DND-41 (cell line): ENCODE measurements around the gene C4BPA.

Experiments used
- ATAC-seq: fragments of 200-7000 bp; cut with Tn5 transposase; 3 replicates; pipeline ENCODE4 v1.9.1; 2021; ENCODE audit warnings: low read depth; ENCODE audit not compliant: insufficient read depth
- DNase-seq: peaks from one replicate; pipeline ENCODE4 v3.0.0-alpha.2; 2020
- H2AFZ ChIP-seq: 2 replicates; pipeline ENCODE4 v1.6.0; 2012; ENCODE audit warnings: low read depth, low read length
- H3K27ac ChIP-seq: 2 replicates; pipeline ENCODE4 v1.5.1; 2012; ENCODE audit warnings: low read length, inconsistent platforms
- H3K27me3 ChIP-seq: fragments of 200-600 bp; sonication (generic); 2 replicates; pipeline ENCODE4 v1.6.0; 2012; ENCODE audit warnings: low read length, mild to moderate bottlenecking, inconsistent platforms; ENCODE audit not compliant: insufficient read depth, poor library complexity
- H3K36me3 ChIP-seq: 2 replicates; pipeline ENCODE4 v1.5.1; 2012; ENCODE audit warnings: low read length, inconsistent platforms; ENCODE audit not compliant: insufficient read depth
- H3K4me1 ChIP-seq: 2 replicates; pipeline ENCODE4 v1.5.1; 2012; ENCODE audit warnings: mild to moderate bottlenecking, low read length; ENCODE audit not compliant: insufficient read depth
- H3K4me2 ChIP-seq: 2 replicates; pipeline ENCODE4 v1.6.0; 2012; ENCODE audit warnings: mild to moderate bottlenecking, moderate library complexity, low read length, inconsistent platforms; ENCODE audit not compliant: insufficient read depth
- H3K4me3 ChIP-seq, 2 experiments: fragments of 200-600 bp in 1 of 2; shearing (Covaris generic) in 1 of 2; 2 replicates each; pipeline ENCODE4 v1.5.1; 2012 to 2016; ENCODE audit warnings: inconsistent platforms in 2 of 2, low read length in 2 of 2, mild to moderate bottlenecking in 2 of 2, low read depth in 1 of 2, moderate library complexity in 1 of 2
- H3K79me2 ChIP-seq: 2 replicates; pipeline ENCODE4 v1.6.0; 2012; ENCODE audit warnings: low read length, inconsistent platforms; ENCODE audit not compliant: insufficient read depth
- H3K9ac ChIP-seq: 2 replicates; pipeline ENCODE4 v1.6.0; 2012; ENCODE audit warnings: low read depth, mild to moderate bottlenecking, inconsistent platforms, low read length, moderate library complexity
- H3K9me3 ChIP-seq: 2 replicates; pipeline ENCODE4 v1.5.1; 2012; ENCODE audit warnings: low read length, moderate library complexity, mild to moderate bottlenecking, inconsistent platforms; ENCODE audit not compliant: insufficient read depth, severe bottlenecking
- H4K20me1 ChIP-seq: 2 replicates; pipeline ENCODE4 v1.6.0; 2012; ENCODE audit warnings: low read length; ENCODE audit not compliant: insufficient read depth
- CTCF ChIP-seq: IDR thresholded peaks from 2 replicates; pipeline ENCODE4 v1.5.1; 2012; ENCODE audit warnings: borderline replicate concordance, low read length, moderate library complexity, mild to moderate bottlenecking; ENCODE audit not compliant: poor library complexity, severe bottlenecking; ENCODE audit errors: extremely low read depth
- EZH2 ChIP-seq: IDR thresholded peaks from 3 replicates; pipeline ENCODE4 v1.6.1; 2012; ENCODE audit warnings: borderline replicate concordance, low read depth, mild to moderate bottlenecking, moderate library complexity, low read length, inconsistent platforms; ENCODE audit not compliant: severe bottlenecking

The C4BPA gene

GRCh38 chr1:207103892-207104373 is at the start of gene C4BPA:
Gene C4BPA (plus strand): TSS chr1:207104233. CDS start chr1:207113026, 8,793 bp downstream.
- Histone ChIP-seq H4K20me1 (no peaks in the 10 kb centered on the region), H3K79me2 (no peaks in the 10 kb centered on the region), H3K4me1 (no peaks in the 10 kb centered on the region), H3K9me3 (no peaks in the 10 kb centered on the region), H3K27me3 (no peaks in the 10 kb centered on the region), H3K27ac (no peak within 1 kb of the TSS), H3K36me3 (no peaks in the 10 kb centered on the region), H3K4me3 (no peak within 1 kb of the TSS), H3K9ac (no peak within 1 kb of the TSS), H3K4me2 (no peak within 1 kb of the TSS), H2AFZ (no peak within 1 kb of the TSS)
- ATAC-seq (no peak), DNase-seq (no peak)
- TF ChIP-seq EZH2 (no peak), CTCF (no peak)

GRCh38 chr1:207054491-207054890 is 49.5 kb upstream of the C4BPA start:
- TF ChIP-seq EZH2 (no peak), CTCF (no peak)
- H3K9me3 ChIP-seq = no peaks in the 10 kb centered on the region
- H3K4me2 ChIP-seq = no peak overlapping the region
- no peaks in the 10 kb centered on the region for H4K20me1 ChIP-seq
- no peak overlapping the region for H3K27ac ChIP-seq
- no peak overlapping the region for H3K9ac ChIP-seq
- peaks cover 32% of the 10 kb centered on the region for H3K4me1 ChIP-seq
- H2AFZ ChIP-seq = no peak overlapping the region
- peaks cover 12% of the 10 kb centered on the region for H3K79me2 ChIP-seq
- DNase-seq (no peak), ATAC-seq (no peak)
- H3K36me3 ChIP-seq = no peaks in the 10 kb centered on the region; the same call in 1 of the 2 replicates
- no peak overlapping the region for H3K4me3 ChIP-seq
- H3K27me3 ChIP-seq = peaks cover 9% of the 10 kb centered on the region

GRCh38 chr1:207055386-207056001 is 48.5 kb upstream of the C4BPA start:
- Histone ChIP-seq H3K4me3 (no peak overlapping the region), H3K4me2 (no peak overlapping the region), H4K20me1 (no peaks in the 10 kb centered on the region), H3K79me2 (peaks cover 3% of the 10 kb centered on the region), H3K27ac (no peak overlapping the region), H3K4me1 (peaks cover 28% of the 10 kb centered on the region), H2AFZ (no peak overlapping the region), H3K9ac (no peak overlapping the region), H3K27me3 (peaks cover 9% of the 10 kb centered on the region), H3K36me3 (no peaks in the 10 kb centered on the region), H3K9me3 (no peaks in the 10 kb centered on the region)
- DNase-seq (no peak), ATAC-seq (no peak)
- no peak for TF ChIP-seq CTCF
- TF ChIP-seq EZH2 = no peak
